GM12874 (cell line): Measurements from ENCODE around the gene HMBS.

Source experiments
- TF ChIP-seq, protein P1 (sequence below): IDR thresholded peaks from 2 replicates; pipeline ENCODE4 v1.5.1; 2011; ENCODE audit warnings: low read depth, mild to moderate bottlenecking, control low read depth, low read length, moderate library complexity; ENCODE audit not compliant: insufficient read depth

Gene HMBS

DNA sequence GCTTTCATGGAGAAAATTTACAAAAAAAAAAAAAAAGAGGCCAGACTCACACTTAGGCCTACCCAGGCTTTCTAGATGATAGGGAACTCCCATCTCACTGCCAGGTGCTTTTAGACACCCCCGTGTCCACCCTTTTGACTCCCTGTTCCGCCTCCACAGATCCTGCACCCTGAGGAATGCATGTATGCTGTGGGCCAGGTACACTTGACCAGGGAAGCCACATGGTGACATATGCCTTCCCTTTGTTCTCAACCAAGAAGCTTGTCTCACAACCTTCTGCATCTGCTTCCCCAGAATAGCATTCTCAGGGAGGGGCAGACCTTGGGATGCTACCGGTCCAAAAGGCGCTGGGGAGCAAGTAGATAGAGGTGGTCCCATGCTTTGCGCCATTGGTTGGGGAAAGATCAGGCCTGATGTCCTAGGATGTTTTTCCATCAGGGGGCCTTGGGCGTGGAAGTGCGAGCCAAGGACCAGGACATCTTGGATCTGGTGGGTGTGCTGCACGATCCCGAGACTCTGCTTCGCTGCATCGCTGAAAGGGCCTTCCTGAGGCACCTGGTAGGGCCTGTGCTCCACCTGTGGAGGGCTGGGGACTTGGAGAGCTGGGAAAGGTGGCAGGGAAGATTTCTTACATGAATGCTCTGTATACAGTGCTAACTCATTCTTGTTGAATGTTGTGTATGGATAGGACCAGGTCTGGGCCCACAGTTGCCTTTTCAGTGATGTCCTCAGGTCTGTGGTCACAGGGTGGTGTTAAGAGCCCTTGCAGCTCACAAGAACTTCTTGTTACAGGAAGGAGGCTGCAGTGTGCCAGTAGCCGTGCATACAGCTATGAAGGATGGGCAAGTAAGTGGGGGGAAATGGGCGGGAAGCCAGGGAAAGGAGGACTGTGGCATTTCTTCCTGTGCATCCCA lies 7.5 kb downstream of the HMBS start:
- TF ChIP-seq, protein P1, sequence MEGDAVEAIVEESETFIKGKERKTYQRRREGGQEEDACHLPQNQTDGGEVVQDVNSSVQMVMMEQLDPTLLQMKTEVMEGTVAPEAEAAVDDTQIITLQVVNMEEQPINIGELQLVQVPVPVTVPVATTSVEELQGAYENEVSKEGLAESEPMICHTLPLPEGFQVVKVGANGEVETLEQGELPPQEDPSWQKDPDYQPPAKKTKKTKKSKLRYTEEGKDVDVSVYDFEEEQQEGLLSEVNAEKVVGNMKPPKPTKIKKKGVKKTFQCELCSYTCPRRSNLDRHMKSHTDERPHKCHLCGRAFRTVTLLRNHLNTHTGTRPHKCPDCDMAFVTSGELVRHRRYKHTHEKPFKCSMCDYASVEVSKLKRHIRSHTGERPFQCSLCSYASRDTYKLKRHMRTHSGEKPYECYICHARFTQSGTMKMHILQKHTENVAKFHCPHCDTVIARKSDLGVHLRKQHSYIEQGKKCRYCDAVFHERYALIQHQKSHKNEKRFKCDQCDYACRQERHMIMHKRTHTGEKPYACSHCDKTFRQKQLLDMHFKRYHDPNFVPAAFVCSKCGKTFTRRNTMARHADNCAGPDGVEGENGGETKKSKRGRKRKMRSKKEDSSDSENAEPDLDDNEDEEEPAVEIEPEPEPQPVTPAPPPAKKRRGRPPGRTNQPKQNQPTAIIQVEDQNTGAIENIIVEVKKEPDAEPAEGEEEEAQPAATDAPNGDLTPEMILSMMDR: no peak

DNA sequence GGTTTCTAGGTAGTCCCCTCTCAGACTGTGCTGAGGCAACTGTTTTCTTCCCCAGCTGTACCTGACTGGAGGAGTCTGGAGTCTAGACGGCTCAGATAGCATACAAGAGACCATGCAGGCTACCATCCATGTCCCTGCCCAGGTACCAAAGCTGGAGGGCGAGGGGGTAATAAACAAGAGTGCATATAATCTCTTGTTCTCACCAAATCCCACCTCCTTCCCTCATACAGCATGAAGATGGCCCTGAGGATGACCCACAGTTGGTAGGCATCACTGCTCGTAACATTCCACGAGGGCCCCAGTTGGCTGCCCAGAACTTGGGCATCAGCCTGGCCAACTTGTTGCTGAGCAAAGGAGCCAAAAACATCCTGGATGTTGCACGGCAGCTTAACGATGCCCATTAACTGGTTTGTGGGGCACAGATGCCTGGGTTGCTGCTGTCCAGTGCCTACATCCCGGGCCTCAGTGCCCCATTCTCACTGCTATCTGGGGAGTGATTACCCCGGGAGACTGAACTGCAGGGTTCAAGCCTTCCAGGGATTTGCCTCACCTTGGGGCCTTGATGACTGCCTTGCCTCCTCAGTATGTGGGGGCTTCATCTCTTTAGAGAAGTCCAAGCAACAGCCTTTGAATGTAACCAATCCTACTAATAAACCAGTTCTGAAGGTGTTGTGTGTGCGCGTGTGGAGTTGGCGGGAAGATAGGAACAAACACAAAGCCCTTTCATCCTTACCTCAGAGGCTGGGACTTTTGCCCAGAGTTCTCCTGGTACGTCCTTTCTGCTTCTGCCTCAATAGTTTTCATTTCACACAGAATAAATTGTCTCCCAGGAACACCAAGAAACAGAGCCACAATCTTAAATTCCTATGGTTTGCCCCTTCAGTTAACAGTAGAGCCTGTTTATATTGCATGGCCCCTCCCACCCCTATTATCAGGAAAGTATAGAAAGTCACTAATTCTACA lies 8.5 kb downstream of the HMBS start:
- TF ChIP-seq, protein P1: no peak

DNA sequence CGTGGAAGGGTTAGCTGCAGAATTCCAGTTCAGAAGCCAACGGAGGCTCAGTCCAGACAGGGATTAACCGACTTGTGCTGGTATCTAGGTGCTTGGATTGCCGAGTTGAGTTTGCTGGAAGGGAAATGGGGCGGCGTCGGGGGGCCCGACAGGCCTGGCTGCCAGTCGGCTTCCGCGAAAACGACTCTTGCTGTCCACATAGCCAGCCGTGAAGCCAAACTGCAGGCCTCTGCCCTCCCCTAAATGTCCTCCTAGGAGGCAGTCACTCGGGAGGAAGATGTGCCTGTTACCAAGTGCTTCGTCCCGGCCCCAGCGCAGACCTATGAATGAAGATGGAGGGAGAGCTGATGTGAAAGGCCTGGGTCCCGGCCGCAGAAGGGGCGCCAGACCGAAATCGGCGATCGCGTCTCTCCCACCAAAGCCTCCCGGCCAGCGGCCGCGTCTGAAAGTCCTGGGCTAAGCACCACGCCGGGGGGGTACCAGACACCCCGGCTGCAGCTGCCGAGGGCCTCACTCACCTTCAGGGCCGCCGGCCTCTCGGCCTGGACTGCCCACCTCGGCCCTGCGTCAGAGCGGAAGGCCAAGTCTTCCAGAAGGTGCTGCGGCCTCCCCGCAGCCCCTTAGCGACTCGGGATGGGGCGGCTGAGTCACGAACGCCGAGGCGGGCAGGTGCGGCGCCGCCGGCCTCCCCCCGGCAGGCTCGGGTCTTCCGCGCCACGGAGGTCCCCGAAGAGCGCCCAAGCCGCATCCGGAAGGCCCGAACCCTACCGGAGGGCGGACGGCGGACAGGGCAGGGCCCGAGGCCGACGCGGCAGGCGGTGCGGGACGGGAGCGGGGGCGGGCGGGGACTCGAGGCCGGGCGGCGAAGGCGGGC lies 9.5 kb downstream of the HMBS start:
- TF ChIP-seq, protein P1: no peak

DNA sequence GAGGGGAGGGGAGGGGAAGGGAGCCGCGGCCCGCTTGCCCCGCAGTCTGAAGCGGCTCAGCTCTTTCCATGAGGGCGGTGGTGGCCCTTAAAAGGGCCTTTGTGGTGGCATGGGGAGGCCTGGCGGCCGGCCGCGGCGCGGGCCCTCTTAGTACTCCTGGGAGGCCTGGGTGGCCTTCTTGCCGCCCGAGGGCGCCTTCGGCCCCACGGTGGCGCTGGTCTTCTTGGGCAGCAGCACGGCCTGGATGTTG lies 10.1 kb downstream of the HMBS start:
- TF ChIP-seq, protein P1: peak; percentile 80

DNA sequence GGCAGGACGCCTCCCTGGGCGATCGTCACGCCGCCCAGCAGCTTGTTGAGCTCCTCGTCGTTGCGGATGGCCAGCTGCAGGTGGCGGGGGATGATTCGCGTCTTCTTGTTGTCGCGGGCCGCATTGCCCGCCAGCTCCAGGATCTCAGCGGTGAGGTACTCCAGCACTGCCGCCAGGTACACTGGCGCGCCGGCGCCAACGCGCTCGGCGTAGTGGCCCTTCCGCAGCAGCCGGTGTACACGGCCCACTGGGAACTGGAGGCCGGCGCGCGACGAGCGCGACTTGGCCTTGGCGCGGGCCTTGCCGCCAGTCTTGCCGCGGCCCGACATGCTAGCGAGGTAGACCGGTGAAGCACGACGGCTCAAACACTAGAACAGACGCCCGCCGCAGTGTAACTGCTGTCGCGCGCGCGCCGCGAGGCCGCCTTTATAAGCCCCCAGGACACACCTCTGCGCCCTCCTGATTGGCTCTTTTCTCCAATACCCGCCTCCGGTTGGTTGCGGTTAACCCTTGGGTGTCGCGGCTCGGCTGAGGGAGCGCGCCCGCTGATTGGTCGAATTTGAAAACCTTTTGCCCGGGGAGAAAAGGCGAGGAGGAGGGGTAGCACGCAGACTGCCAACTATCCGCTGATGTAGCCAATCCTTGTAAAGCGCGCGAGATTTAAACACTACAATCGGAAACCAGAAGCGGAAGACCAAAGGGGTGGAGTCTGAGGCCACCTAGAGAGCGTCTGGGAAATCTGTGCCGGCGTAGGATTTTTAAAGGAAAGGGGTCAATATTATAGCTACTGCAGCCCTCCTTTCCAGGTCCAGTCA lies 10.6 kb downstream of the HMBS start:
- TF ChIP-seq, protein P1: no peak

DNA sequence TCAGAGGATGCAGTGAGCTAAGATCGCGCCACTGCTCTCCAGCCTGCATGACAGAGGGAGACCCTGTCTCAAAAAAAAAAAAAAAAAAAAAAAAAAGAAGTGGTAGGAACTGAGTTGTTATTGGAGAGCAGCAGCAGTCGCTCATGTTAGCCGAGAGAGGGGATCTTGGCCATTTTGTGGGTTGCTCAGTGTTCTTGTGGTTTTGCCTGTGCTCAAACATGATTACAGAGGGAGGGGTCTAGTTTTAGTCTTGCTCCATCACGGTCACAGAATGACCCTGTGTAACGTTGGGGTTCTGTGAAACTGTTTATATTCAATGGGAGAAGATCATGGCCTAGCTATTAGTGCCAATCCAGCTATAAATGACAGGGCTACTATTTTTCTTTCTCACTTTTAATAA lies 15.0 kb downstream of the HMBS start:
- TF ChIP-seq, protein P1: no peak
